ENCODE measurements around the gene RAI14. TPM values are rescaled to one million over a fixed set of nuclear protein-coding genes. Genes with fewer than 3 reads are reported as not detected.

RAI14 gene
- total RNA-seq, 3 donors from 2014 or later = 12.5 to 38.7 (median 22.4) TPM

DNA sequence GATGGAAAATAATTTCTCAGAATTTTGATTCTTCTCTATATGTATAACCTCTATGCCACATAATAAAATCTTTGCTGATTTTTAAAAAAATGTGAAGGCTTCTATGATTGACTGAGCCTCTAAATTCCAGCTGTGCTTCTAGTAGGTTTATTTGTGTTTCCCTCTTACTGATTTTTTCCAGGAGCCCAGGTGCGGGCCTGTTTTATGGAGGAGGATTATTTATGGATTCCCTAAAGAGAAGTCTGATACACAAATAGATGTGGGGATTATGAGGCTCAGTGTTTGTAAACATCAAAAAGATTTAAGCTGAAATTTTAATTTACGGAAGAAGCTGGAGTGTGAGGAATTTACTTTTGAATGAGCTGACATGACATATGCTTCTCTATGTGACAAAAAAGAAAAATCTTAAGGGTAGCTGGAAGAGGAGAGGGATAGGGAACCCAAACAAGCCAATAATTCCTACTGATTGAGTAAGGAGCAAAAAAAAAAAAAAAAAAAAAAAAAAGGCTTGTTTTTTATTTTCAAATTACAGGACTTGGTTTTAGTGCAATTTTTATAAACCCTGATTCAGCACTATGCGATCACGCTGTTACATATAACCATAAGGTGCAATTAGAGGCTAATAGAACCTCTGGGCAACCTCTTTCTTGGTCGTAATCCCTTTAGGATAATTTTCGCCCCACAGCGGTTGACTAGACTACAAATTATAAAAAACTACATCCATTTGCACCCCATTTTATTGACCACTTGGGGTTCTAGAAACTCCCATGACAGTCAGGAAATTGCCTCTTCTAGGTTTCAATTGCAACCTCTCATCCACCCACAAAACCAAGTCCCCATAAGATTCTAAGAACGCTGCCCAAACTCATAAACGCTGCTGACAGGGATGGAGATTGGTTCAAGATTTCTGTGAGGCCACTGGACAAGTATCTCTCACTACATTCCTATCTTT, 44.4 kb upstream of the RAI14 start:
- Histone ChIP-seq H3K4me1 (no peaks in the 10 kb centered on the region), H3K9me3 (no peaks in the 10 kb centered on the region), H3K27me3 (no peaks in the 10 kb centered on the region), H3K27ac (no peak overlapping the region), H3K4me3 (no peak overlapping the region), H3K36me3 (no peaks in the 10 kb centered on the region)
- TF ChIP-seq, protein P1, sequence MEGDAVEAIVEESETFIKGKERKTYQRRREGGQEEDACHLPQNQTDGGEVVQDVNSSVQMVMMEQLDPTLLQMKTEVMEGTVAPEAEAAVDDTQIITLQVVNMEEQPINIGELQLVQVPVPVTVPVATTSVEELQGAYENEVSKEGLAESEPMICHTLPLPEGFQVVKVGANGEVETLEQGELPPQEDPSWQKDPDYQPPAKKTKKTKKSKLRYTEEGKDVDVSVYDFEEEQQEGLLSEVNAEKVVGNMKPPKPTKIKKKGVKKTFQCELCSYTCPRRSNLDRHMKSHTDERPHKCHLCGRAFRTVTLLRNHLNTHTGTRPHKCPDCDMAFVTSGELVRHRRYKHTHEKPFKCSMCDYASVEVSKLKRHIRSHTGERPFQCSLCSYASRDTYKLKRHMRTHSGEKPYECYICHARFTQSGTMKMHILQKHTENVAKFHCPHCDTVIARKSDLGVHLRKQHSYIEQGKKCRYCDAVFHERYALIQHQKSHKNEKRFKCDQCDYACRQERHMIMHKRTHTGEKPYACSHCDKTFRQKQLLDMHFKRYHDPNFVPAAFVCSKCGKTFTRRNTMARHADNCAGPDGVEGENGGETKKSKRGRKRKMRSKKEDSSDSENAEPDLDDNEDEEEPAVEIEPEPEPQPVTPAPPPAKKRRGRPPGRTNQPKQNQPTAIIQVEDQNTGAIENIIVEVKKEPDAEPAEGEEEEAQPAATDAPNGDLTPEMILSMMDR (IDR thresholded peaks at IDR 0.05) = no peak
- no peak for TF ChIP-seq POLR2A (IDR thresholded peaks at IDR 0.05)
- no peak for TF ChIP-seq POLR2AphosphoS5 (IDR thresholded peaks at IDR 0.05)
- DNase-seq (ENCODE audit: low spot score in 2 of 2) = no peak
- intact Hi-C loops (cut with DNase I; ENCODE audit: low total_unique reads) = no loop called here

DNA sequence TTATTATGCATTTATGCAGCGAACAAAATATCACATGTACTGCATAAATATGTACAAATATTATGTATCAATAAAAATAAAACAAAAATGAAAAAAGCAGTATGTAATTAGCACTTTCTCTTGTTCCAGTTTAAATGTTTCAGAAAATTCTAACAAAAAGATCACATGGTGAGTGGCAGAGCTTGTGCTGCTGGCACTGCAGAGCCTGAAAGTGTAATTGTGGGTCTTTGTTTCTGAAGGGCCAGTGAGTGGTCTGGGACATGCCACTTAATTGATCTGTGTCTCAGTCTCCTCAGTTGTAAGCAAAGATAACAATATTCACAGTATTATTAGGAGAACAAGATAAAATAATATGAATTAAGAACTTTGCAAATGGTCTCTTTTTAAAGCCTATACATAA, 39.5 kb upstream of the RAI14 start:
- no peak for DNase-seq (ENCODE audit: low spot score in 2 of 2)
- no peaks in the 10 kb centered on the region for H3K9me3 ChIP-seq
- no peak overlapping the region for H3K27ac ChIP-seq
- H3K27me3 ChIP-seq = no peaks in the 10 kb centered on the region
- intact Hi-C loops (cut with DNase I; ENCODE audit: low total_unique reads) = no loop called here
- no peak overlapping the region for H3K4me3 ChIP-seq
- TF ChIP-seq POLR2AphosphoS5 (IDR thresholded peaks at IDR 0.05) (no peak), POLR2A (IDR thresholded peaks at IDR 0.05) (no peak)
- TF ChIP-seq, protein P1 (IDR thresholded peaks at IDR 0.05) = no peak
- no peaks in the 10 kb centered on the region for H3K36me3 ChIP-seq
- H3K4me1 ChIP-seq = no peaks in the 10 kb centered on the region

DNA sequence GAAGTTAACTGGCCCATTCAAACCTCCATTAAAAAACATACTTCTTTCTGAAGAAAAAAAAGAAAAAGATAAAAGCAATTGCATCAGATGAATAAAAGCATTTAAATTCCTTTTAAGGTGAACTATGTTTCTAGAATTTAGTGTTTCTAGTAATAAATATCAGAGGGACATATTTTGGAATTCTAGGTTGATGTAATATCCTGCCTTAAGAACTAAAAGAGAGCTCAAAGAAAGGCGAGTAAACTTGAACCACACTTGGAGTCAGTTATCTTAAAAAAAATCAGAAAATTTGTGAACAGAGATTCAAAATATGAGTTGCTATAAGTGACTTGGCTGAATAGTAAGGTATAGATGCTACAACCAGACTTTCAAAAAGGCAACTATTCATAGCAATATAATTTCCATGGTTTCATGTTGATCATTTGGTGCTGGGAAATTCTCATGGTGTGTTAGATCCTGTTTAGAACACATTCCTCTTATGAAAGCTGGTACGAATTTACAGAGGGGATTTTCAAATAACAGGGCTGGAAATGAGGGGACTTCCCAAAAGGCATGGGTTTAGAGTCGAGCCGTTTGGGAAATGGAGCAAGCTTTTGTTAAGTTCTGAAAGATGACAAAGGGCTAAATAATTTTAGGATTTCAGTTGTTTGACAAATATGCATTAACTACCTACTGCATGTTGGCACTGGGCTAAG, 37.6 kb upstream of the RAI14 start:
- TF ChIP-seq POLR2AphosphoS5 (IDR thresholded peaks at IDR 0.05) (no peak), POLR2A (IDR thresholded peaks at IDR 0.05) (no peak)
- TF ChIP-seq, protein P1 (IDR thresholded peaks at IDR 0.05) = no peak
- no peak for DNase-seq (ENCODE audit: low spot score in 2 of 2)
- Histone ChIP-seq H3K9me3 (no peaks in the 10 kb centered on the region), H3K4me1 (no peaks in the 10 kb centered on the region), H3K4me3 (no peak overlapping the region), H3K27ac (no peak overlapping the region), H3K27me3 (no peaks in the 10 kb centered on the region), H3K36me3 (no peaks in the 10 kb centered on the region)
- intact Hi-C loops (cut with DNase I; ENCODE audit: low total_unique reads) = no loop called here

DNA sequence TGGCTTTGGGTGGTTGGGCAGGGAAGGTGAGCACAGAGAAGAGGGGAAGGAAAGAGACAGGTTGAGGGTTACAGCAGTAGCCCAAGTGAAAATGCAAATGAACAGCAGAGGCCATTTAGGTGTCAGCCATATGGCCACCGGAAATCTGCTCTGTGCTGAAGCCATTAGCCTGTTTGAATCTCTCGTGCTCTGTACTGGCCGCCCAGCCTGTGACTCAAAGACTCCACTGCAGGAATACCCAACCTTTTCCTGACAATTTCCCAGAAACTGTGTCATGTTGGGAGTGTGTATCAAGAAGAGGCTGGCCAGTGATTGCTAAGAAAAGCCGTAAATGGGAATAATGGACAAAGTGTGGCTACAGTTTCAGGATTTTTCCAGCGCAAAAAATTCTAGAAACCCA, 35.9 kb upstream of the RAI14 start:
- no peaks in the 10 kb centered on the region for H3K27me3 ChIP-seq
- no peaks in the 10 kb centered on the region for H3K36me3 ChIP-seq
- no peak for DNase-seq (ENCODE audit: low spot score in 2 of 2)
- no peaks in the 10 kb centered on the region for H3K4me1 ChIP-seq
- intact Hi-C loops (cut with DNase I; ENCODE audit: low total_unique reads) = no loop called here
- no peak overlapping the region for H3K27ac ChIP-seq
- TF ChIP-seq POLR2A (IDR thresholded peaks at IDR 0.05) = no peak
- TF ChIP-seq, protein P1 (IDR thresholded peaks at IDR 0.05) = no peak
- no peak for TF ChIP-seq POLR2AphosphoS5 (IDR thresholded peaks at IDR 0.05)
- H3K4me3 ChIP-seq = no peak overlapping the region
- no peaks in the 10 kb centered on the region for H3K9me3 ChIP-seq
